OCI-LY3 (cell line): ENCODE data around the gene PKN3.
A peak's percentile ranks its signal among the peaks of the same experiment; 100 is the strongest.

Experiments used
- H2AFZ ChIP-seq: fragments of 200-600, 300-600 bp; shearing (Covaris generic); 2 replicates; pipeline ENCODE4 v1.6.0; 2014; ENCODE audit warnings: antibody characterized with exemption, low read depth, low read length
- H3K27ac ChIP-seq: fragments of 200-600, 300-600 bp; sonication (generic); 2 replicates; pipeline ENCODE4 v1.5.1; 2014; ENCODE audit warnings: mild to moderate bottlenecking, low read length, moderate library complexity, mixed read lengths
- H3K27me3 ChIP-seq: fragments of 200-600, 300-600 bp; sonication (generic); 2 replicates; pipeline ENCODE4 v1.6.1; 2014; ENCODE audit warnings: low read depth, low read length, mixed read lengths
- H3K36me3 ChIP-seq: fragments of 200-600, 300-600 bp; sonication (generic); replicated peaks from 2 replicates; pipeline ENCODE3; 2014; ENCODE audit warnings: low read depth, low read length, mixed read lengths
- H3K4me1 ChIP-seq: fragments of 300-600, 200-600 bp; sonication (generic); 2 replicates; pipeline ENCODE4 v1.6.1; 2014; ENCODE audit warnings: low read length, mixed read lengths
- H3K4me2 ChIP-seq: fragments of 200-600, 300-600 bp; sonication (generic); 2 replicates; pipeline ENCODE4 v1.6.1; 2014; ENCODE audit warnings: low read length, mixed read lengths
- H3K4me3 ChIP-seq: fragments of 300-600, 200-600 bp; sonication (generic); 2 replicates; pipeline ENCODE4 v1.5.1; 2014; ENCODE audit warnings: antibody characterized with exemption, mild to moderate bottlenecking, low read length, moderate library complexity
- H3K79me2 ChIP-seq: fragments of 300-600, 200-600 bp; shearing (Covaris generic); 2 replicates; pipeline ENCODE4 v1.6.1; 2014; ENCODE audit warnings: mild to moderate bottlenecking, low read length, mixed read lengths
- H3K9ac ChIP-seq: fragments of 300-600, 200-600 bp; shearing (Covaris generic); 2 replicates; pipeline ENCODE4 v1.6.0; 2014; ENCODE audit warnings: mild to moderate bottlenecking, low read length, moderate library complexity
- H3K9me3 ChIP-seq: fragments of 200-600, 300-600 bp; shearing (Covaris generic); 2 replicates; pipeline ENCODE4 v1.6.1; 2014; ENCODE audit warnings: low read length, mixed read lengths; ENCODE audit not compliant: insufficient read depth
- H4K20me1 ChIP-seq: fragments of 200-600, 300-600 bp; sonication (generic); 2 replicates; pipeline ENCODE4 v1.6.1; 2016; ENCODE audit warnings: low read length, mixed read lengths; ENCODE audit not compliant: insufficient read depth
- EZH2phosphoT487 ChIP-seq: fragments of 200-600 bp; shearing (Covaris generic); IDR thresholded peaks from 2 replicates; pipeline ENCODE4 v1.6.1; 2018; ENCODE audit warnings: antibody characterized with exemption, mixed run types, low read depth
- TF ChIP-seq, protein P1 (sequence below): fragments of 200-600, 300-600 bp; sonication (generic); IDR thresholded peaks from 2 replicates; pipeline ENCODE4 v1.5.1; 2014; ENCODE audit warnings: antibody characterized with exemption, low read length, low read depth

PKN3 gene

DNA sequence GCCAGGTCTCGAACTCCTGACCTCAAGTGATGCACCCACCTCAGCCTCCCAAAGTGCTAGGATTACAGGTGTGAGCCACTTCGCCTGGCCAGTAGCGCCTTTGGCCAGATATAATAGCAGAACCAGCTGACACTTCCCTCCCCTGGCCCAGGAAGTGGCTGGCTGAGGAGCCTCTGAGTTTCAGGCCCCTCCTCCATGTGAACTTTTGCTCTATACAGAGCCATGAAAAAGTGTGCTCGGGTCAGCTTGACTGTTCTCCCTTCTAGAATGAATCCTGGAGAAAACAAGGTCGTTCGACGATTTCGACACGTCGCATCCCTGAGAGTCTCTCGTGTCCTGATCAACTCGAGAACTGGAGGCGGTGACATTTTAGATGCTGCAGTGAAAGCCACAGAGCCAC, 30.3 kb downstream of the PKN3 start:
- Histone ChIP-seq H3K9ac (no peak overlapping the region), H3K36me3 (no peaks in the 10 kb centered on the region), H3K4me1 (peaks cover 6% of the 10 kb centered on the region; the same call in 1 of the 2 replicates), H3K27me3 (no peaks in the 10 kb centered on the region), H3K4me3 (no peak overlapping the region), H3K27ac (no peak overlapping the region), H4K20me1 (no peaks in the 10 kb centered on the region), H3K4me2 (peak overlapping the region; percentile 98; the same call in 1 of the 2 replicates), H3K9me3 (no peaks in the 10 kb centered on the region), H3K79me2 (no peaks in the 10 kb centered on the region), H2AFZ (peak overlapping the region; percentile 95)
- no peak for TF ChIP-seq EZH2phosphoT487
- TF ChIP-seq, protein P1, sequence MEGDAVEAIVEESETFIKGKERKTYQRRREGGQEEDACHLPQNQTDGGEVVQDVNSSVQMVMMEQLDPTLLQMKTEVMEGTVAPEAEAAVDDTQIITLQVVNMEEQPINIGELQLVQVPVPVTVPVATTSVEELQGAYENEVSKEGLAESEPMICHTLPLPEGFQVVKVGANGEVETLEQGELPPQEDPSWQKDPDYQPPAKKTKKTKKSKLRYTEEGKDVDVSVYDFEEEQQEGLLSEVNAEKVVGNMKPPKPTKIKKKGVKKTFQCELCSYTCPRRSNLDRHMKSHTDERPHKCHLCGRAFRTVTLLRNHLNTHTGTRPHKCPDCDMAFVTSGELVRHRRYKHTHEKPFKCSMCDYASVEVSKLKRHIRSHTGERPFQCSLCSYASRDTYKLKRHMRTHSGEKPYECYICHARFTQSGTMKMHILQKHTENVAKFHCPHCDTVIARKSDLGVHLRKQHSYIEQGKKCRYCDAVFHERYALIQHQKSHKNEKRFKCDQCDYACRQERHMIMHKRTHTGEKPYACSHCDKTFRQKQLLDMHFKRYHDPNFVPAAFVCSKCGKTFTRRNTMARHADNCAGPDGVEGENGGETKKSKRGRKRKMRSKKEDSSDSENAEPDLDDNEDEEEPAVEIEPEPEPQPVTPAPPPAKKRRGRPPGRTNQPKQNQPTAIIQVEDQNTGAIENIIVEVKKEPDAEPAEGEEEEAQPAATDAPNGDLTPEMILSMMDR = no peak

DNA sequence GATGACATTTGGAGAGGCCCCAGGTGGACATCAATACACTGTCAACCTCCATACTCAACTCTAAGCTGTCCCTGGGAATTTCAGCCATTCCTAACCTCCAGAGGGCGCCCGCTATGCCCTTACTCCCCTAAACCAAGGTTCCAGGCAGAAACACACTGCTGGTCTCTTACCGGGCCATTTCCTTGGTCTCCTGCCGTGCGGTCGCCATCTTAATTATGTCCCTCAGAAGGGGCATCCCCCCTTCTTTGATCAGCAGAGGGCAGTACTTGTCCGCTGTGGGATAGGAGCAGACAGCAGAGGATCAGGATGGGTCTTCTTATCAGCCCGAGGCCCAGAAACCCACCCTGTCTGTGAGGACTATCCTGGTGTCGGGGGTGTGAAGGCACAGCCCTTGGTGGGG, 31.0 kb downstream of the PKN3 start:
- Histone ChIP-seq H3K27ac (peak overlapping the region; percentile 12; the same call in 1 of the 2 replicates), H3K9me3 (no peaks in the 10 kb centered on the region), H3K4me2 (peak overlapping the region; percentile 98), H2AFZ (peak overlapping the region; percentile 95), H3K79me2 (no peaks in the 10 kb centered on the region), H3K27me3 (no peaks in the 10 kb centered on the region), H3K4me3 (peak overlapping the region; percentile 75), H4K20me1 (no peaks in the 10 kb centered on the region), H3K36me3 (no peaks in the 10 kb centered on the region), H3K9ac (peak overlapping the region; percentile 61), H3K4me1 (peaks cover 6% of the 10 kb centered on the region; the same call in 1 of the 2 replicates)
- TF ChIP-seq EZH2phosphoT487 = no peak
- TF ChIP-seq, protein P1 = peak; percentile 62

DNA sequence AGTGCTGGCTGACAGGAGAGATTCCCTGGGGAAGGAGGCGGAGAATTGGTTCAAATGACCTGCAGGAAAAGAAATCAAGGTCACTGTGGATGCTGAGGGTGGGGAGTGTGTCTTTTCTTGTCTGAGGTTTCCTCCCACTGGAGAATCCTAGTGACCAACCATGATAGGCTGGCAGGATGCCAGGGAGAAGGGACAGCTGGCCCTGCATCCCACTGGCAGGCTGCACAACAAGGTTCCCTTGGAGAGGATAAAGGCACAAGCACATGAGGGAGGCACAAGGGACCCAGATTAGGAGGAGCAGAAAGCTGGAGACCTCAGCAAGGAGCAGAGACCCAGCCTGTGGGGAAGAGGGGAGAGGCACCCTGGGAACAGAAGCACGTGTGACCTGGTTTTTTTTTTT, 33.1 kb downstream of the PKN3 start:
- H4K20me1 ChIP-seq = no peaks in the 10 kb centered on the region
- no peaks in the 10 kb centered on the region for H3K27me3 ChIP-seq
- H3K4me3 ChIP-seq = no peak overlapping the region
- no peaks in the 10 kb centered on the region for H3K79me2 ChIP-seq
- peaks cover 6% of the 10 kb centered on the region; the same call in 1 of the 2 replicates for H3K4me1 ChIP-seq
- H3K27ac ChIP-seq = no peak overlapping the region
- no peaks in the 10 kb centered on the region for H3K9me3 ChIP-seq
- H3K9ac ChIP-seq = no peak overlapping the region
- no peaks in the 10 kb centered on the region for H3K36me3 ChIP-seq
- H3K4me2 ChIP-seq = no peak overlapping the region
- H2AFZ ChIP-seq = no peak overlapping the region
- no peak for TF ChIP-seq EZH2phosphoT487
- TF ChIP-seq, protein P1 = no peak

DNA sequence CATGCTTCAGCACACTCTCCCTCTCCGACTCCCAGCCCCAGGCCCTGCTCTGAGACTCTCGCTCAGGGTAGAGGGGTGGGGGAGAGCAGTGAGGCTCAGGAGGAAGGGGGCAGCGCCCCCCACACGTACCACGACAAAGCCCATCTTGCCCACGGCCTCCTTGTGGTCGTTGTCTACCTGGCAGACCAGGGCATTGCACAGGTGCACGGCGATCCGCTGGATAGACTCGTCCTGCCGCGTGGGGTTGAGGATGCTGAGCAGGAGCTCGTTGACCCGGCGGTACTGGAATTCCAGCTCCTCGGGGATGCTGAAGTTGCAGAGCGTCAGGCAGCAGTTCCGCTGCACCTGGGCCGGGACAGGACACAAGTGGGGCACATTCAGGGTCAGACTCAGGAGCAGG, 40.1 kb downstream of the PKN3 start:
- Histone ChIP-seq H4K20me1 (no peaks in the 10 kb centered on the region), H3K27ac (no peak overlapping the region), H2AFZ (no peak overlapping the region), H3K36me3 (no peaks in the 10 kb centered on the region), H3K4me1 (no peaks in the 10 kb centered on the region), H3K27me3 (no peaks in the 10 kb centered on the region), H3K4me2 (no peak overlapping the region), H3K79me2 (no peaks in the 10 kb centered on the region), H3K4me3 (no peak overlapping the region), H3K9me3 (no peaks in the 10 kb centered on the region), H3K9ac (no peak overlapping the region)
- TF ChIP-seq, protein P1 = no peak
- TF ChIP-seq EZH2phosphoT487 = no peak
